Measurements from ENCODE around the gene GPR183.
A peak's percentile ranks its signal among the peaks of the same experiment; 100 is the strongest.
"Not testable (repeated sequence)": the region's sequence is repeated elsewhere in the genome, so short reads cannot be mapped to it uniquely, and the experiment has no call there.

GPR183 gene

DNA sequence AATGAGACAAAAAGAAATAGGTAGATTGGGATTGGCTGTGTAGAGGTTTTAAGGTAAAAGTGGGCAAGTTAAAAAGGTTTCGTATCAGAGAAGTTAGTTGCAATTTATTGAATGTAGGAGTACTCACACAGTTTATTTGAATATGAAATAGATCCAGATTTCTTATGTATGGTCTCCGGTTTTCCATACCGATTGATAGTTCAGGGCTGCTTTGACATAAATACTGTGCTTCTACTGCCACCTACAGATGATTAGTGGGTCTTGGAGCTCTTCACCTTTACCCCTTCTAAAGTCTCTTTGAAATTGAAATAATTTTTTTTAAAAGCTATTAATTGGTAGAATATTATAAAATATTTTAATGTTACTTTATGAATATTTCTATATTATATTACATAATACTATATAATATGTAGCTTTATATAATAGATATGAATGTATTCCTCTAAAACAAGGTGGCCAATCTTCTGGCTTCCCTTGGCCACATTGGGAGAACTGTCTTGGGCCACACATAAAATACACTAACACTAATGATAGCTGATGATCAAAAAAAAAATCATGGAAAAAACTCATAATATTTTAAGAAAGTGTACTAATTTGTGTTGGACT lies 41.3 kb downstream of the GPR183 start:
- peak in 1 of 2 donors; percentile 35 for DNase-seq

DNA sequence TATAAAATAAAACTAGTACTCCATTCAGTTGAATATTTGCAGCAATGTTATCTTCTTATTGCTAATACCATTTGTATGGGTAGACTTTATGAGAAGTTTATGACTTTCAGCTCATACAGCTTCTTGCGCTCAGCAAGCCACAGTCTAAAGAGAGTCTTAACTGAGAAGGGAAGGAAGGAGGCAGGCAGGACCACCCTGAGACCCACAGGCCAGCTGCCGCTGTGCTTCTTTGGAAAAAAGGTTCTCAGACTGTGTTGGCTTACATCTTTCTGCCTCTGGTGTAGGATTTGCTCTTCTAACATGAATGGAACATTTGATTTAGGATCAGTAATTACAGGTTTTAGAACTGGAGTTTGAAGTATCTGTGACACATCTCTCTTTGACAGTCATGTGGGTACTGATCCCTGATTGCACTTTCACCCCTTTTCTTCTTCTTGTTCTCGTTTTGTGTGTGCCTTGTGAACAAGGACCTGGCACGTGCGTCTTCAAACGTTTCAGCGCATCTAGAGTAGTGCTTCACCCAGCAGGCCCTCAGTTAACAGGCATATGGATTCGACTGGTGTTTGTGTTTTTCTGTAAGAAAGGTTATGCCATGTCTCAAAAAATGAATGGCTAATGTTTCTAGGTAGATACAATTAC lies 41.9 kb downstream of the GPR183 start:
- no peak for DNase-seq

DNA sequence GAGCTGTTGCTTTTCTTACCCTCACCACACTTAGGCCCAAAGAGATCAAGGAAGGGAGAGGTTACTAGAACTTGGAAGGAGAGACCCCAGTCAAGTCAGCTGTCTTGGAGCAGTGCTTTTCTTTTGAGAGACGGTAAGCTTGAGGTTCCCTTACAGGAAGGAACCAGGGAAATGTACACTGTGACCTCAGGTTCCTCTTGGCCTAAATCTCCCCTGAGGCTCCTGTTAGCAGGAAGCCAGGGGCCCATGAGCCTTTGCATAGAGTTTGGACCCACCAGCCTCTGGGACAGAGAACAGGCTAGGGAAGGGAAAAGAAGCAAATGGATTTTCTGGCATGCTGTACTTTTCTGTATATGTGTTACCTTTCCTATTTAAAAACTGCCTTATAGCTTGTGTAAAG lies 43.1 kb downstream of the GPR183 start:
- DNase-seq: no peak

DNA sequence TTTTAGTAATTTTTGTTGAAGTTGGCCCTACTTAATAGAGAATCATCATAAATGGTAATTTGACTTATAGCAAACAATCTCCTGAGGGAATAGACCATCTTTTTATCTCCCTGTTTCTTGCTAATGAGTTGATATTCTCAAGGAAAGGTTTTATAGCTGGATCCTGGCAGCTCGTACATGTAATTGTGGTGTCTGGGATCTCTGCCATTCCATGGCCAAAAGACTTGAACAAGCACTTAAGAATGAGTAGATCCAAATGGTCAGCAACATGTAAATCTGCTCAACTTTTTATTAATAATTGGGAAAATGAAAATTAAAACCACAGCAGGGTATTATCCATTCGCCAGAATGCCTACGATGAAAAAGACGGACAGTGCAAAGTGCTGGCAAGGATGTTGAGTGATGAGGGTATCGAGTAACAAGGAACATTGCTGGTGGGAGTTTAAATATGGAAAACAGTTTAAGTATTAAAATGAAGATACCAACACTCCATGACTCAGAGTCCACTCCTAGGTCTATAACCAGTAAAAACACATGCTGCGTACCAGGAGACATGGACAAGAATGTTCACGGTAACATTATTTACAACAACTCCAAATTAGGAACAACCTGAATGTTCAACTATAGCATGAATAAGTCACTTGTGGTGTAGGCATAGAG lies 43.9 kb downstream of the GPR183 start:
- no peak for DNase-seq

DNA sequence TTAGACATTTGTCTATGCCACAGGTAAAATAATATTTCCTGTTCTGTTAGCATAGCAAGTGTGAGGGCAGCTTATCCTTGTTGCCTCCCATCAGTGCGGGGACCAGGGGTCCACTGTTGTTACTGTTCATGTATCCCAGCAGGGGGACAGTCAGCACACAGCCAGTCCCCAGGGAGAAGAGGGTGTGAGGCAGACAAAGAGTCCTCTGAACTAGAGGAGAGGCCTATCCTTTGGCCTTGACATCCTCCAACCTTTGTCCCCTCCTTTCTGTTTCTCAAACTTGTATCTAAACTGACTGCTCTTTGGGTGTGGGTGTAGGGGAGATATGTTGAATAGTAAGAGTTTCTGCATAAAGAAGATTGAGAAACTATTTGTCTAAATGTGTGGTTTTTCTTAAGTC lies 46.1 kb downstream of the GPR183 start:
- no peak for DNase-seq

DNA sequence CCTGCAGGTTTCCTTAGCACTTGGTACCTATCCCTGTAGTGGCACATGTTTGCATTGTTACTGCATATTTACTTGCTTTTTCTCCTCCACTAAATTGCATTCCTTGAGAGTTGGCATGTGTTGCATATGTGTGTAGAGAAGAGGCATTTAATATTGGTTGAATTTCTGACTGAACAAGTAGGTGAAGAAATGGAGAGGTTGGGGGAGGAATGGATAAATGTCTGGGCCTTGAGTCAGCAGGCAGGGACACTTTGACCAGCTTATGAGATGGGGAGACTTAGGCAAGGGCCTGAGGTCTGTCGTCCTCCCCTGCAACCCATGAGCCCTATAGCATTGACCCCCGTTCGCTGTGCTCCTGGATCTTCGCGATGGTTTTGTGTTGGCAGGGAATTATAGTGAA lies 47.0 kb downstream of the GPR183 start:
- DNase-seq: no peak

DNA sequence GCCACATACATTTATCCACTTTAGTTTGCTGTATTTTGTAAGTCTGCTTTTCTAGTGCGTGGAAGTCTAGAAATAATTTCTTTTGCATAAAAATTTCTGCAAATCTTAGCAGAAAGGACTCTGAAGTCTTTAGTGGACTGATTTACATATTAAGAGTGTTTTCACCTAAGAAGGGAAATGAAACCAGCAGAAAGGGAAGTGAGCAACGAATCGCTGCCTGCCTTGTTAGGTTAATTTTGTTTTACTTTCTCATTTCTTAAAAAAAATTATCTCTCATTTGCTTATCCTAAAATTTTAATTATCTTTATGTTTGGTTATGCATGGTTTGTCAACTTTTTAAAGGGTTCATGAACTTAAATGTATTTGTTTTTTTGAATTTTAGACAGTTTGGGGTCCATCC lies 48.3 kb downstream of the GPR183 start:
- DNase-seq: no peak

DNA sequence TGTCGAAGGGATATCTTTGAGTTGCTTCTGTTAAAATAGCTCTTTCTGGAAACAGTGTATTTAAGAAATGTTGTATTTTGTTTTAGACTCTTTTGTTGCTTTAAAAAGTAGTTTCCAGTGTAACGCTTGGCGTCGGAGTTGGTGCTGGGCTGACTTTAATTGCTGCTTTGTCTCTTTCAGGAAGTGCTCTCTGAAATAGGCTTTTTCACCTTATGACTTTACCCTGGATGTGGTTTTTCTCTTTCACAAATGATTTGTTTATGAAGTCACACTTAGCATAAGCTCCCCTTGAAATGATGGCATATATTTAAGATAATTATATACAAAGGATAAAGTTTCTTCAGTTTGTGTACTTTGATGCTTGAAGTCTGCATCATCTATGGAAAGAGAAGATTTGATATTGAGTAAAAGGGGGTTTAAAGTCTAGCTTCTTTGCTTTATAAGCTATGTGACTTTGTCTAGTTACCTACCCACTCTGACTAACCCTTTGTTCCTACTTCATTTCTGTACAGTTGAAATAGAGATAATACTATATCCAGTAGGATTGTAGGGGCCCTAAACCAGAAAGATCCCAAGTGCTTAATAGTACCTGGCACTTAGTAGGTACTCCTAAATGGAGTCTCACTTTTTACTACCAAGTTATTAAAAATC lies 48.9 kb downstream of the GPR183 start, which contains the start of gene GPR18:
GPR18 (minus strand) TSS at position 170 of the 651 bp plus-strand sequence. CDS start 2,507 bp downstream, outside the sequence.
- no peak for DNase-seq

DNA sequence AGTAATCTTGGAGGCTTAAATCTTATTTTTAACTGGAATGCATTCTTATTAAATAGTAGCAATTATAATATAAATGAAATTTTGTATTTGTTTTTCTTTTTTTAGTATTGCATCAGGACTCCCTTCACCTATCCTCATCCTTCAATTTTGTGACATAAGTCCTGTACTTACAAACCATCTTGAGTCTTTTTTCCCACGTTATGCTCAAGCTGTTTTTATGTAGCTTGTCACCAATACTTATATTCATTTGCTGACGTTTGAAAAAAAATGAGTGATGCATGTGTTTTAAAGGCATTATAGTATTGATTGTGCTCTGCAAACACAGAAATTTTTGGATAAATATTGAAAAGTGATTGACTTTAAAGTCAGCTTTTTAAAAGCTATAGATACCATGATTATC lies 49.9 kb downstream of the GPR183 start:
- DNase-seq: no peak

DNA sequence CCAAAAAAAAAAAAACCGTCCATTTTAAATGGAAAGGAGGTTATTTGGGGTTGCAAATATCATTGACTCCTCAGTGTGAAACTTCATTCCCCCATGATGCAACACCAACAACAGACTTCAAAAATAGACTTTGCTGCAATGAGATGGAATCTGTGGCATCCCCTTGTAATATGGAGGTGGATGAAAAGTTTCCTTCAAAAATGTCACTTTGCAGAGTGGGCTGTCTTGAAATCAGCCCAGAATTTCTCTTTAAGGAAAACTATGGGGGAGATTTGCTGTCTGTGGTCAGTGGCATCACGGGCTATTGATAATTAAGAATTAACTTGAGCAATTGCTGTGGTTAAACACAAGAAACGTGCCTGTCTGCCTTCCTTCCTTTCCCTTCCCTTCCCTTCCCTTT lies 50.5 kb downstream of the GPR183 start:
- DNase-seq: no peak

DNA sequence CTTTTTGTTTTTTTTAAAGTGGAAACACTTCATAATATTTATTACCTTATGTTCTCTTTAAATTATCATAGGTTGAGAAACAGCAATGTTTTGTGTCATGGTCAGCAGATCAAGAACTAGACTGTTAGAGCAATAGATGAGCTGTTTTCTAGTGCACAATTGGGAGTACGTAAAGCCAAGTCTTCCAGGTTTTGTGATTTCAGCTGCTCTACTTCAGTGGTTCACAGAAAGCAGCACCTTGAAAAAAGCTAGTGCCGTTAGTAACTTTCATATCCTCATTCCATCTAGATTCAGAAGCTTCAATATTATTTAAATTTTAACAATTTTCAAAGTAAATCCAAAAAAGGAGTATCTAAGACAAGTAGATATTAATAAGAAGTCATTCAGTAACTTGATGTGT lies 50.9 kb downstream of the GPR183 start:
- no peak for DNase-seq

DNA sequence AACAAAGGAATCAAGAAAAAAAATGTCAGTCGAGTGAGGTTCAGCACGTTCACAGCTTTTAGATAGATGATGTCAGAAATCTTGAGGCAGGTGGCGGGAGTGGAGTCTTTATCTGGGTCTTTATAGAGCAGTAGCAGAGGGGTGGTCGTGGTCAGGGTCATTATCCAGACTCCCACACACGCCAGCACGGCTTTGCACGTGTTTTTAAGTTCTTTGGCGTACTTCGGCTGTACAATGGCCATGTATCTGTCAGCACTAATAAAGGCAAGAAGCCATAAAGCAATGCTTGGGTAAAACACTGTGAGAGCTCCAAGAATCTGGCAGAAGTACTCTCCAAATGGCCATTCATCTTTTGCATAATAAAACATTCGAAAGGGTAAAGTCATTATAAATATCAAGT lies 51.9 kb downstream of the GPR183 start:
- no peak for DNase-seq

DNA sequence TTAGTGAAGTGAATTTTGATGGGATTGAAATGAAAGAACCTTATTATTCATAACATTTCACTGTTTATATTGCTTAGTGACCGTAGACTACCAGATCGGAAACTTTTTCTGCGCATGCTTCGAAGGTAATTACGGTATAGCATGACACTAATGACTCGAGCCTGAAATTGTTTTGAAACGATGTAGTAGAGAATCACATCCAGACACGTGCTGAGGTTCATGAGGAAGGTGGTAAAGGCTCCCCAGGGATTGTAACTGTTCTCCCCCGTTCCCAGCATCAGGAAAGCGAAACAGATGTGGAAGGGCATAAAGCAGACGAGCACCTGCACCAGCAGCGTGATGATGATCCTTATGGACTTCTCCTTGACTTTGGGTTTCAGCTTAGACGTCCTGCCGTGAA lies 52.4 kb downstream of the GPR183 start:
- DNase-seq: no peak

DNA sequence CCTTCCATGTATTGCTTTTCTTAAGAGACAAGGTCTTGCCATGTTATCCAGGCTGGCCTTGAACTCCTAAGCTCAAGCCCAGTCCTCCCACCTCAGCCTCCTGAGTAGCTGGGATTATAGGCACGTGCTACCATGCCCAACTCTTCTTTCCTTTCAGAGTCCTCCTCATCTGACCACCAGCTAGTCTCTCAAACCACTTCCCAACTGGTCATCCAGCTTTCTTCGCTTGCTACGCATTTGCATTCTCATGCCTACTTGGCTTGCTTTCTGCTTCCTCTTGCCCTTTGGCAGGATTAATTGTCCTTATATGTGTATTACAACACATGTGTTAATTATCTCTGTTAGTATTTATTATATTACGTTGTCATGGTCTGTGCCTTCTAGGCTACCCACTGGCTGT lies 55.3 kb downstream of the GPR183 start:
- no peak for DNase-seq

DNA sequence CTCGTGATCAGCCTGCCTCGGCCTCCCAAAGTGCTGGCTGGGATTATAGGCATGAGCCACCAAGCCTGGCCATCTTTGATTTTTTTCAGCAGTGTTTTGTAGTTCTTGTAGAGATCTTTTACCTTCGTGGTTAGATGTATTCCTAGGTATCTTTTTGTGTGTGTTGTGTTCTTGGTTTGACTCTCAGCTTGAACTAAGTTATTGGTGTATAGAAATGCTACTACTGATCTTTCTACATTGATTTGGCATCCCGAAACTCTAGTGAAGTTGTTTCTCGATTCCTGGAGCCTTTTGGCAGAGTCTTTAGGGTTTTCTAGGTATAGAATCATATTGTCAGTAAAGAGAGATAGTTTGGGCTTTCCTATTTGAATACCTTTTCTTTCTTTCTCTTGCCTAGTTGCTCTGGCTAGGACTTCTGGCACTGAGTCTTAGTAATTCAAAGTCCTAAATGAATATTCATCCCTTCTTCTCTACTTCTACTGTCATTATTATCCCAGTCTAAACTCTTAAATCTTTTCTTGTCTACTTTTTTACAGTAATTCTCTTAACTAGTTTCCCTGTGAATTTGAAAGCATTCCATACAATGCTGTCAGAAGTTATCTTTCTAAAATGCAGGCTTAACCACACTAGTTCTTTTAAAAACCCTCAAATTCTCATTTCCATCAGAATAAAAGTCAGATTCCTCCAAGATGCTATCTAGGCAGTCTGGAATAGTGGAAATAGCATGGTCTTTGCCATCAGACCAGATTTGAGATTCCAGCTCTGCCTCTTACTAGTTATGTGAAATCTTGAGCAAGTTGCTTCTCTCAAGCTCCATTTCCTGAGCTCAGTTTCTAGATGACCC lies 56.0 kb downstream of the GPR183 start:
- no peak for DNase-seq

DNA sequence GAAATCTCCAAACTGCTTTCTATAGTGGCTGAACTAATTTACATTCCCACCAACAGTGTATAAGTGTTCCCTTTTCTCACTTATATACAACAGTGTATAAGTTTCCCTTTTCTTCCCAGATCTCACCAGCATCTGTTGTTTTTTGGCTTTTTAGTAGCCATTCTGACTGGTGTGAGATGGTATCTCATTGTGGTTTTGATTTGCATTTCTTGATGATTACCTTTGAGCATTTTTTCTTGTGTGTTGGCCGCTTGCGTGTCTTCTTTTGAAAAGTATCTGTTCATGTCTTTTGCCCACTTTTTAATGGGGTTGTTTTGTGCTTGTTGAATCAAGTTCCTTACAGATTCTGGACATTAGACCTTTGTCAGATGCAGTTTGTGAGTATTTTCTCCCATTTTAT lies 57.6 kb downstream of the GPR183 start:
- DNase-seq: not testable (repeated sequence)

DNA sequence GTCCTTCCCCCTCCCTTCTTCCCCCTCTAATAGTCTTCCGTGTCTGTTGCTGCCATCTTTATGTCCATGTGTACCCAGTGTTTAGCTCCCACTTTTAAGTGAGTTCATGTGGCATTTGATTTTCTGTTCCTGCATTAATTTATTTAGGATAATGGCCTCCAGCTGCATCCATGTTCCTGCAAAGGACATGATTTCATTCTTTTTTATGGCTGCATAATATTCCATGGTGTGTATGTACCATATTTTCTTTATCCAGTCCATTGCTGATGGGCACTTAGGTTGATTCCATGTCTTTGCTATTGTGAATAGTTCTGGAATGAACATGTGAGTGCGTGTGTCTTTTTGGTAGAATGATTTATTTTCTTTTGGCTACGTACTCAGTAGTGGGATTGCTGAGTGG lies 58.0 kb downstream of the GPR183 start:
- DNase-seq: not testable (repeated sequence)

DNA sequence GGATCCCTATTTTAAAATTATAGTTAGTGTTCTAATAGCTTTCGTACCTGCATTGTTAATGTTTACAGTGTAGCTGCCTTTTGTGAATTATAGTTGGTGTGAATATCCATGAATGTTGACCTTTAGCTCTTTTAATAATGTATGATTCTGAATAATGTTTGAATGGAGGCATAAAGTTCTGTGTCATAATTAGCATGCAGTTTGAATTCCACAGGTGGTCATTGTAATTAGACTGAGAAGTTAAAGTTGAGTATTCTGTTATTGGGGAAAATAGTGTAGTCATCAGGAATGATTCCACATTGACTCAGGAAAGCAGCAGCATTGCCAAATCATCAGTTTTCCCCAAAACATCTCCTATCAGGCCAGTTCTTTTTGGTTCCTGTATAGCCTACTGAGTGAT lies 61.1 kb downstream of the GPR183 start:
- DNase-seq: no peak

Measured in activated CD4-positive, alpha-beta T cell treated with anti-CD3 and anti-CD28 coated beads for 4 hours (primary cell).